Heart left ventricle (tissue), 16 donors: Measurements from ENCODE around the gene FYN. TPM values are rescaled to one million over a fixed set of nuclear protein-coding genes. Genes with fewer than 3 reads are reported as not detected.

ENCODE experiments used
- ATAC-seq, 4 donors: fragments of 200-7000 bp; cut with Tn5 transposase; one replicate each; pipeline ENCODE4 v1.9.1; 2020 to 2022; ENCODE audit warnings: moderate library complexity in 4 of 4, mild to moderate bottlenecking in 3 of 4, moderate number of reproducible peaks in 1 of 4
- DNase-seq, 5 donors: peaks; one replicate each; pipeline ENCODE4 v3.0.0-alpha.2; 2020
- H3K27ac ChIP-seq, 12 donors: fragments of 200-600 bp; sonication (generic) in 4 of 12; one replicate each; pipeline versions ENCODE4 v1.5.0 to v1.8.0; 2016 to 2022; ENCODE audit warnings: mild to moderate bottlenecking in 2 of 12
- H3K27me3 ChIP-seq, 9 donors: fragments of 200-600 bp; sonication (generic) in 2 of 9; one replicate each; pipeline versions ENCODE4 v1.5.1 to v1.8.0; 2016 to 2022; ENCODE audit warnings: mild to moderate bottlenecking in 3 of 9
- H3K36me3 ChIP-seq, 9 donors: fragments of 200-600 bp; sonication (generic) in 2 of 9; one replicate each; pipeline versions ENCODE4 v1.5.0 to v1.8.0; 2018 to 2022; ENCODE audit warnings: mild to moderate bottlenecking in 2 of 9
- H3K4me1 ChIP-seq, 12 donors: fragments of 200-600 bp; sonication (generic) in 4 of 12; one replicate each; pipeline versions ENCODE4 v1.5.0 to v1.8.0; 2016 to 2022; ENCODE audit warnings: mild to moderate bottlenecking in 3 of 12
- H3K4me3 ChIP-seq, 12 donors: fragments of 200-600 bp; sonication (generic) in 4 of 12; one replicate each; pipeline versions ENCODE4 v1.5.0 to v1.8.0; 2017 to 2022; ENCODE audit warnings: mild to moderate bottlenecking in 9 of 12, moderate library complexity in 4 of 12
- H3K9me3 ChIP-seq, 12 donors: fragments of 200-600 bp; sonication (generic) in 4 of 12; one replicate each; pipeline versions ENCODE4 v1.5.0 to v1.8.0; 2016 to 2022; ENCODE audit warnings: mild to moderate bottlenecking in 1 of 12
- CTCF ChIP-seq, 12 donors: fragments of 200-600 bp; sonication (generic) in 4 of 12; IDR thresholded peaks; one replicate each; pipeline versions ENCODE4 v1.5.0 to v1.8.0; 2018 to 2022; ENCODE audit warnings: antibody characterized with exemption in 12 of 12, mild to moderate bottlenecking in 5 of 12
- POLR2A ChIP-seq, 2 donors: fragments of 450-650 bp; IDR thresholded peaks; one replicate each; pipeline ENCODE4 v1.6.1; 2017; ENCODE audit warnings: antibody characterized with exemption in 2 of 2, mild to moderate bottlenecking in 2 of 2, moderate library complexity in 2 of 2
- WGBS, 4 donors: extraction: QIAGEN DNeasy Blood & Tissue Kit in 2 of 4; methylation state at CpG; one replicate each; pipeline versions ENCODE4 v1.1.5 to v1.1.7; 2013 to 2018; 5-methylcytosine and 5-hydroxymethylcytosine counted together
- intact Hi-C, 10 donors: fragments of 100-400 bp; cut with DNase I; formaldehyde crosslinking; loops; one replicate each; pipeline versions ENCODE4 v1.11.1 to v1.14.2; 2022
- polyA plus RNA-seq, 2 donors: library from polyadenylated mRNA; stranded (reverse); fragments of 200-250 nt; gene quantifications; one replicate each; pipeline ENCODE4 v1.2.3, GENCODE V29; 2013
- total RNA-seq, 9 donors: library from RNA; depleted of rRNA in 2 of 9; stranded (reverse); fragments of >200 nt in 2 of 9; fragmentation: NEBNext Ultra II Directional in 3 of 9; extraction: Animal tissue kit (Norgen Biotek cat#: 25700) in 3 of 9; gene quantifications; one replicate each; pipeline versions ENCODE4 v1.1.0 to v1.2.4, GENCODE V29; 2016 to 2023
- donor health status: ischemic (EF 13 %, LVEDD 7.1; RV severe dilation, severe dysfunction).
- donor health status: healthy with polysubstance abuse.
- donor health status: DM: no; HTN: yes; CAD: no.
- donor health status: DM: no; HTN: no; CAD: no.
- donor health status: ischemic (EF 25% LVEDD 6.9; RV normal size, moderate dysfunction).
- donor health status: ischemic (EF 25% LVEDD 5.7; RV mildly dilated, moderate dysfunction).
- donor health status: healthy.
- donor health status: DM: yes; HTN: yes; CAD: no.
- donor health status: ischemic (EF 35%, LVEDD 5.7; RV mildly dilated, moderate dysfunction).
- donor health status: nonischemic (EF 11% LVEDD 7.7; RV severe dilation, severe dysfunction).
- donor health status: DM: yes; HTN: yes; CAD: no.
- donor health status: PGD.
- donor health status: ischemic (EF 29% LVEDD 5.4; RV normal size, mild dysfunction).
- donor health status: nonischemic (EF 23%, LVEDD 6.1; RV moderate dilation, normal function).

FYN gene
- total and polyA plus RNA-seq, 11 donors, result 14.7 to 72.4 (median 52.3) TPM

- peaks cover 0 to 4% (median 0%) of the 10 kb centered on the region in 9 donors for H3K36me3 ChIP-seq
- peaks cover 0 to 69% (median 48%) of the 10 kb centered on the region in 12 donors for H3K4me1 ChIP-seq
- ATAC-seq (peak in 1 of 4 donors; percentile 15), DNase-seq (no peak)
- intact Hi-C loops, result loop anchor here in 2 of 10 donors (5.0 kb wide), 1 partner anchor 43 kb away; the partner anchor contains the start of gene FYN (in 2 of the 2)
- no peaks in the 10 kb centered on the region for H3K9me3 ChIP-seq
- no peak for TF ChIP-seq CTCF (IDR thresholded peaks at IDR 0.05)
- TF ChIP-seq POLR2A (IDR thresholded peaks at IDR 0.05), result no peak
- H3K4me3 ChIP-seq, result no peak overlapping the region
- 72 to 87% (median 78%) methylated on average over 3 of the region's 3 CpGs for WGBS, 4 donors
- H3K27me3 ChIP-seq, result no peaks in the 10 kb centered on the region
- peak overlapping the region in 1 of 12 donors; percentile 23 for H3K27ac ChIP-seq
These were observed 43.7 kb downstream of the FYN start for GRCh38 chr6:111829581-111829980.

GRCh38 chr6:111828809-111829208 is 44.4 kb downstream of the FYN start:
- intact Hi-C loops, result loop anchor here in 2 of 10 donors (5.0 kb wide), 1 partner anchor 43 kb away; the partner anchor contains the start of gene FYN (in 2 of the 2)
- no peak for ATAC-seq
- no peak for DNase-seq
- Histone ChIP-seq H3K9me3 (no peaks in the 10 kb centered on the region), H3K27ac (peak overlapping the region in 1 of 12 donors; percentile 23), H3K4me3 (no peak overlapping the region), H3K4me1 (peaks cover 0 to 69% (median 52%) of the 10 kb centered on the region in 12 donors), H3K27me3 (no peaks in the 10 kb centered on the region), H3K36me3 (peaks cover 0 to 4% (median 0%) of the 10 kb centered on the region in 9 donors)
- no peak for TF ChIP-seq CTCF (IDR thresholded peaks at IDR 0.05)
- TF ChIP-seq POLR2A (IDR thresholded peaks at IDR 0.05), result no peak
- 70 to 83% (median 76%) methylated on average over 2 of the region's 2 CpGs for WGBS, 4 donors

- 92 to 94% (median 92%) methylated on average over 4 of the region's 4 CpGs for WGBS, 4 donors
- DNase-seq (no peak), ATAC-seq (no peak)
- TF ChIP-seq POLR2A (IDR thresholded peaks at IDR 0.05), result no peak
- TF ChIP-seq CTCF (IDR thresholded peaks at IDR 0.05), result no peak
- peaks cover 4 to 56% (median 36%) of the 10 kb centered on the region in 12 donors for H3K4me1 ChIP-seq
- intact Hi-C loops, result loop anchor here in 2 of 10 donors (5.0 kb wide), 1 partner anchor 47 kb away; the partner anchor contains the start of gene FYN (in 2 of the 2)
- no peaks in the 10 kb centered on the region for H3K9me3 ChIP-seq
- H3K27me3 ChIP-seq, result no peaks in the 10 kb centered on the region
- peaks cover 0 to 4% (median 0%) of the 10 kb centered on the region in 9 donors for H3K36me3 ChIP-seq
- H3K4me3 ChIP-seq, result no peak overlapping the region
- peak overlapping the region in 2 of 12 donors; percentile 65 to 68 for H3K27ac ChIP-seq
These were observed 47.7 kb downstream of the FYN start for GRCh38 chr6:111825439-111826086.

- no peak overlapping the region for H3K4me3 ChIP-seq
- H3K36me3 ChIP-seq, result peaks cover 0 to 4% (median 0%) of the 10 kb centered on the region in 9 donors
- intact Hi-C loops, result loop anchor here in 2 of 10 donors (5.0 kb wide), 1 partner anchor 48 kb away; the partner anchor contains the start of gene FYN (in 2 of the 2)
- H3K9me3 ChIP-seq, result no peaks in the 10 kb centered on the region
- DNase-seq (no peak), ATAC-seq (peak in 3 of 4 donors; percentile 55 to 63 (median 59))
- no peak for TF ChIP-seq POLR2A (IDR thresholded peaks at IDR 0.05)
- H3K27ac ChIP-seq, result peak overlapping the region in 6 of 12 donors; percentile 28 to 68 (median 56)
- WGBS, 4 donors, result 56 to 76% (median 67%) methylated on average over 4 of the region's 4 CpGs
- H3K27me3 ChIP-seq, result no peaks in the 10 kb centered on the region
- H3K4me1 ChIP-seq, result peaks cover 0 to 48% (median 30%) of the 10 kb centered on the region in 12 donors
These were observed 48.5 kb downstream of the FYN start for GRCh38 chr6:111824608-111825337.
